Activated B cell treated with CpG ODN at 0.5 μM for 24 hours (primary cell): ENCODE data around the gene PPFIA3. TPM values are rescaled to one million over a fixed set of nuclear protein-coding genes. Genes with fewer than 3 reads are reported as not detected.

Experiments
- ATAC-seq: fragments of 200-7000 bp; cut with Tn5 transposase; one replicate; pipeline ENCODE4 v1.10.0; 2021; ENCODE audit warnings: low read depth, mild to moderate bottlenecking, moderate library complexity
- CTCF ChIA-PET: fragments of 350-600 bp; sonication (Branson Sonifier 250); formaldehyde crosslinking; loops from one replicate; lab custom pipeline; 2021; ENCODE audit warnings: antibody characterized with exemption; lab: Charles Lee
- POLR2A ChIA-PET: fragments of 350-600 bp; sonication (Branson Sonifier 250); formaldehyde crosslinking; loops from one replicate; lab custom pipeline; 2021; ENCODE audit warnings: antibody characterized with exemption; lab: Charles Lee
- DNase-seq: peaks from one replicate; pipeline ENCODE4 v3.0.0; 2022
- H3K27ac Mint-ChIP-seq: one replicate; pipeline ENCODE4 v1.8.0; 2020; ENCODE audit warnings: mixed read lengths
- H3K27me3 Mint-ChIP-seq: one replicate; pipeline ENCODE4 v1.8.0; 2021; ENCODE audit warnings: mixed read lengths
- H3K36me3 Mint-ChIP-seq: one replicate; pipeline ENCODE4 v1.8.0; 2021; ENCODE audit warnings: low read depth, mixed read lengths
- H3K4me1 Mint-ChIP-seq: one replicate; pipeline ENCODE4 v1.8.0; 2021; ENCODE audit warnings: mixed read lengths
- H3K4me3 Mint-ChIP-seq: one replicate; pipeline ENCODE4 v1.8.0; 2020; ENCODE audit warnings: mild to moderate bottlenecking, mixed read lengths
- H3K9me3 Mint-ChIP-seq: one replicate; pipeline ENCODE4 v1.8.0; 2020; ENCODE audit warnings: mixed read lengths
- CTCF ChIP-seq: fragments of 200-600 bp; IDR thresholded peaks from one replicate; pipeline ENCODE4 v1.8.0; 2022; ENCODE audit warnings: antibody characterized with exemption, mild to moderate bottlenecking
- intact Hi-C: fragments of 100-400 bp; cut with micrococcal nuclease; formaldehyde crosslinking; loops from one replicate; pipeline ENCODE4 v1.15.1; 2024
- total RNA-seq: library from RNA; stranded (reverse); gene quantifications from 2 replicates; pipeline ENCODE4 v1.2.3, GENCODE V29; 2022

The PPFIA3 gene
- total RNA-seq, 1 donor from 2014 or later: 3.6 TPM

GRCh38 chr19:49182848-49183375 lies 63.6 kb downstream of the PPFIA3 start:
- DNase-seq (no peak), ATAC-seq (no peak)
- peaks cover 8% of the 10 kb centered on the region for H3K9me3 Mint-ChIP-seq
- H3K4me1 Mint-ChIP-seq: peaks cover 5% of the 10 kb centered on the region
- no peak for TF ChIP-seq CTCF
- POLR2A ChIA-PET: no interaction called here
- intact Hi-C loops: no loop called here
- no peaks in the 10 kb centered on the region for H3K27me3 Mint-ChIP-seq
- no peak overlapping the region for H3K4me3 Mint-ChIP-seq
- peaks cover 3% of the 10 kb centered on the region for H3K36me3 Mint-ChIP-seq
- no peak overlapping the region for H3K27ac Mint-ChIP-seq
- CTCF ChIA-PET: no interaction called here

- intact Hi-C loops: no loop called here
- Mint-ChIP-seq H3K9me3 (peaks cover 8% of the 10 kb centered on the region), H3K27me3 (peaks cover 8% of the 10 kb centered on the region), H3K4me3 (no peak overlapping the region), H3K4me1 (peaks cover 5% of the 10 kb centered on the region), H3K27ac (no peak overlapping the region), H3K36me3 (peaks cover 3% of the 10 kb centered on the region)
- no peak for ATAC-seq
- ChIA-PET CTCF (interaction anchor here (0.7 to 1.1 kb wide), 2 partner anchors 13 to 40 kb away, joined by 5 read pairs; no protein-coding TSS in a partner anchor), POLR2A (no interaction called here)
- TF ChIP-seq CTCF: no peak
- no peak for DNase-seq
These were observed 66.8 kb downstream of the PPFIA3 start for GRCh38 chr19:49186108-49186507.

GRCh38 chr19:49188626-49189200 lies 69.4 kb downstream of the PPFIA3 start:
- CTCF ChIA-PET: no interaction called here
- H3K27ac Mint-ChIP-seq: no peak overlapping the region
- peaks cover 8% of the 10 kb centered on the region for H3K27me3 Mint-ChIP-seq
- H3K4me3 Mint-ChIP-seq: no peak overlapping the region
- no peak for DNase-seq
- H3K4me1 Mint-ChIP-seq: peaks cover 5% of the 10 kb centered on the region
- TF ChIP-seq CTCF: no peak
- H3K36me3 Mint-ChIP-seq: peaks cover 3% of the 10 kb centered on the region
- intact Hi-C loops: no loop called here
- peaks cover 4% of the 10 kb centered on the region for H3K9me3 Mint-ChIP-seq
- ATAC-seq: no peak
- POLR2A ChIA-PET: no interaction called here

GRCh38 chr19:49189259-49189658 lies 69.9 kb downstream of the PPFIA3 start:
- no peak overlapping the region for H3K27ac Mint-ChIP-seq
- TF ChIP-seq CTCF: no peak
- peaks cover 5% of the 10 kb centered on the region for H3K4me1 Mint-ChIP-seq
- no peaks in the 10 kb centered on the region for H3K36me3 Mint-ChIP-seq
- H3K9me3 Mint-ChIP-seq: no peaks in the 10 kb centered on the region
- no peak overlapping the region for H3K4me3 Mint-ChIP-seq
- ChIA-PET POLR2A (no interaction called here), CTCF (interaction anchor here (1.0 kb wide), 1 partner anchor 10 kb away, joined by 4 read pairs; no protein-coding TSS in a partner anchor)
- DNase-seq (no peak), ATAC-seq (no peak)
- intact Hi-C loops: no loop called here
- peaks cover 8% of the 10 kb centered on the region for H3K27me3 Mint-ChIP-seq

GRCh38 chr19:49190781-49191180 lies 71.4 kb downstream of the PPFIA3 start:
- Mint-ChIP-seq H3K9me3 (no peaks in the 10 kb centered on the region), H3K27ac (no peak overlapping the region), H3K27me3 (peaks cover 8% of the 10 kb centered on the region), H3K4me3 (no peak overlapping the region), H3K4me1 (peaks cover 5% of the 10 kb centered on the region), H3K36me3 (no peaks in the 10 kb centered on the region)
- ATAC-seq (no peak), DNase-seq (no peak)
- ChIA-PET POLR2A (no interaction called here), CTCF (no interaction called here)
- intact Hi-C loops: no loop called here
- TF ChIP-seq CTCF: no peak
